ENCODE measurements around the gene SH3D19.

Gene SH3D19

DNA sequence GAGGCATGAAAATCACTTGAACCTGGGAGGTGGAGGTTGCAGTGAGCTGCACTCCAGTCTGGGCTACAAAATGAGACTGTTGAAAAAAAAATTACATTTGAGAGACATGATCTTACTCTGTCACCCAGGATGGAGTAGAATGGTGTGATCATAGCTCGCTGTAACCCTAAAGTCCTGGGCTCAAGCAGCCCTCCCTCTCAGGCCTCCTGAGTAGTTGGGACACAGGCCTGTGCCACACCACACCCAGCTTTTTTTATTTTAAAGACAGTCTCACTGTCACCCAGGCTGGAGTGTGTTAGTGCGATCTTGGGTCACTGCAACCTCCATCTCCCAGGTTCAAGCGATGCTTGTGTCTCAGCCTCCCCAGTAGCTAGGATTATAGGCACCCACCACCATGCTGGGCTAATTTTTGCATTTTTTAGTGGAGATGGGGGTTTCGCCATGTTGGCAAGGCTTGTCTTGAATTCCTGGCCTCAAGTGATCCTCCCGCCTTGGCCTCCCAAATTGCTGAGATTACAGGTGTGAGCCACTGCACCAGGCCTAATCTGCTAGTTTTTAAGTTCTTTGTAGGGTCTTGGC is 219.9 kb downstream of the SH3D19 start:
- TF ChIP-seq ZBTB7A (IDR thresholded peaks at IDR 0.05; ENCODE audit: low read depth) (no peak), CEBPB (IDR thresholded peaks at IDR 0.05) (no peak), RAD21 (IDR thresholded peaks at IDR 0.05; ENCODE audit: low read depth) (no peak), TEAD4 (IDR thresholded peaks at IDR 0.05) (no peak), CREB1 (IDR thresholded peaks at IDR 0.05; ENCODE audit: low read depth) (no peak), TAF1 (IDR thresholded peaks at IDR 0.05; ENCODE audit: low read depth) (no peak), NFIC (IDR thresholded peaks at IDR 0.05) (no peak), EGR1 (IDR thresholded peaks at IDR 0.05) (no peak), FOXM1 (IDR thresholded peaks at IDR 0.05; ENCODE audit: borderline replicate concordance, low read depth) (no peak), EP300 (IDR thresholded peaks at IDR 0.05; ENCODE audit: borderline replicate concordance) (no peak), TCF12 (IDR thresholded peaks at IDR 0.05; ENCODE audit: low read depth) (no peak), YY1 (IDR thresholded peaks at IDR 0.05; ENCODE audit: low read depth) (no peak)
- TF ChIP-seq, protein P1, sequence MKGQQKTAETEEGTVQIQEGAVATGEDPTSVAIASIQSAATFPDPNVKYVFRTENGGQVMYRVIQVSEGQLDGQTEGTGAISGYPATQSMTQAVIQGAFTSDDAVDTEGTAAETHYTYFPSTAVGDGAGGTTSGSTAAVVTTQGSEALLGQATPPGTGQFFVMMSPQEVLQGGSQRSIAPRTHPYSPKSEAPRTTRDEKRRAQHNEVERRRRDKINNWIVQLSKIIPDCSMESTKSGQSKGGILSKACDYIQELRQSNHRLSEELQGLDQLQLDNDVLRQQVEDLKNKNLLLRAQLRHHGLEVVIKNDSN (IDR thresholded peaks at IDR 0.05): no peak
- TF ChIP-seq, protein P2, sequence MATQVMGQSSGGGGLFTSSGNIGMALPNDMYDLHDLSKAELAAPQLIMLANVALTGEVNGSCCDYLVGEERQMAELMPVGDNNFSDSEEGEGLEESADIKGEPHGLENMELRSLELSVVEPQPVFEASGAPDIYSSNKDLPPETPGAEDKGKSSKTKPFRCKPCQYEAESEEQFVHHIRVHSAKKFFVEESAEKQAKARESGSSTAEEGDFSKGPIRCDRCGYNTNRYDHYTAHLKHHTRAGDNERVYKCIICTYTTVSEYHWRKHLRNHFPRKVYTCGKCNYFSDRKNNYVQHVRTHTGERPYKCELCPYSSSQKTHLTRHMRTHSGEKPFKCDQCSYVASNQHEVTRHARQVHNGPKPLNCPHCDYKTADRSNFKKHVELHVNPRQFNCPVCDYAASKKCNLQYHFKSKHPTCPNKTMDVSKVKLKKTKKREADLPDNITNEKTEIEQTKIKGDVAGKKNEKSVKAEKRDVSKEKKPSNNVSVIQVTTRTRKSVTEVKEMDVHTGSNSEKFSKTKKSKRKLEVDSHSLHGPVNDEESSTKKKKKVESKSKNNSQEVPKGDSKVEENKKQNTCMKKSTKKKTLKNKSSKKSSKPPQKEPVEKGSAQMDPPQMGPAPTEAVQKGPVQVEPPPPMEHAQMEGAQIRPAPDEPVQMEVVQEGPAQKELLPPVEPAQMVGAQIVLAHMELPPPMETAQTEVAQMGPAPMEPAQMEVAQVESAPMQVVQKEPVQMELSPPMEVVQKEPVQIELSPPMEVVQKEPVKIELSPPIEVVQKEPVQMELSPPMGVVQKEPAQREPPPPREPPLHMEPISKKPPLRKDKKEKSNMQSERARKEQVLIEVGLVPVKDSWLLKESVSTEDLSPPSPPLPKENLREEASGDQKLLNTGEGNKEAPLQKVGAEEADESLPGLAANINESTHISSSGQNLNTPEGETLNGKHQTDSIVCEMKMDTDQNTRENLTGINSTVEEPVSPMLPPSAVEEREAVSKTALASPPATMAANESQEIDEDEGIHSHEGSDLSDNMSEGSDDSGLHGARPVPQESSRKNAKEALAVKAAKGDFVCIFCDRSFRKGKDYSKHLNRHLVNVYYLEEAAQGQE (IDR thresholded peaks at IDR 0.05; ENCODE audit: low read depth): no peak
- TF ChIP-seq, protein P3, sequence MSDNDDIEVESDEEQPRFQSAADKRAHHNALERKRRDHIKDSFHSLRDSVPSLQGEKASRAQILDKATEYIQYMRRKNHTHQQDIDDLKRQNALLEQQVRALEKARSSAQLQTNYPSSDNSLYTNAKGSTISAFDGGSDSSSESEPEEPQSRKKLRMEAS (IDR thresholded peaks at IDR 0.05): no peak

DNA sequence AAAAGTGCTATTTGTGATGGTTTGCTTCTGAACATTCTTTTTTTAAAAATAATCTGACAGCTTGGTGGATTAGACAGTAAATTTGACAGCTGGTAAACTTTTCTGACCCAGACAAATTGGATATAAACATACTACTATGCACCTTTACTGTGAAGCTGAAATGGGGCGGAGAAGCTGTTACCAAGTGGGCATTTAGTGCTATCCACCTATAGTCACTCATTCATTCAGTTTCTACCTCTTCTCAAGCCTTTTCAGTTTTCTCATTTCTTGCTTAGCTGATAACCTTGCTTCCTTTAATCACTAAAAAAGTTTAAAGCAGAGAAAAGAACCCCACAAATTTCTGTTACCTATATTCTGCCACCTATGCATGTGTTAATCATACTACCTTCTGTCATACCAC is 220.8 kb downstream of the SH3D19 start:
- TF ChIP-seq TAF1 (IDR thresholded peaks at IDR 0.05; ENCODE audit: low read depth): no peak
- TF ChIP-seq EGR1 (IDR thresholded peaks at IDR 0.05): no peak
- TF ChIP-seq, protein P3 (IDR thresholded peaks at IDR 0.05): no peak
- TF ChIP-seq FOXM1 (IDR thresholded peaks at IDR 0.05; ENCODE audit: borderline replicate concordance, low read depth): no peak
- no peak for TF ChIP-seq YY1 (IDR thresholded peaks at IDR 0.05; ENCODE audit: low read depth)
- no peak for TF ChIP-seq NFIC (IDR thresholded peaks at IDR 0.05)
- no peak for TF ChIP-seq RAD21 (IDR thresholded peaks at IDR 0.05; ENCODE audit: low read depth)
- TF ChIP-seq, protein P1 (IDR thresholded peaks at IDR 0.05): no peak
- no peak for TF ChIP-seq EP300 (IDR thresholded peaks at IDR 0.05; ENCODE audit: borderline replicate concordance)
- no peak for TF ChIP-seq ZBTB7A (IDR thresholded peaks at IDR 0.05; ENCODE audit: low read depth)
- no peak for TF ChIP-seq CEBPB (IDR thresholded peaks at IDR 0.05)
- no peak for TF ChIP-seq TEAD4 (IDR thresholded peaks at IDR 0.05)
- no peak for TF ChIP-seq TCF12 (IDR thresholded peaks at IDR 0.05; ENCODE audit: low read depth)
- TF ChIP-seq, protein P2 (IDR thresholded peaks at IDR 0.05; ENCODE audit: low read depth): no peak
- no peak for TF ChIP-seq CREB1 (IDR thresholded peaks at IDR 0.05; ENCODE audit: low read depth)

DNA sequence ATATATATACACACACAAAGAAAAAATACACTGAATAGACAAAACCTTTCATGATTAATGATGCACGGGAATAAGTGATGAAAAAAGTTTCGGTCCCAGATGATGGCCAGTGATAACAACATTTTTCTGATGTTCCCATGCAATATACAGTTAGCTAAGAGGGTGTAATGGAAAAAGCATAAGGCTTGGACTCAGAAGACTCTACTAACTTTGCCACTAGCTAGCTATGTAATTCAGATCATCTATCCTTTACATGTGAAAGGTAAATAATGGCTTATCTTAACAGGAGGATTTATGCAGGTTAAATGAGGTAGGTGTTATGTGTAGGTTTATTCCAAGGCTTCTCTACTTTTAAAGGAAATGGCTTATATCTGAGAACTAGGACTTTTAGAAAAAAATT is 221.6 kb downstream of the SH3D19 start:
- TF ChIP-seq NFIC (IDR thresholded peaks at IDR 0.05): no peak
- TF ChIP-seq TEAD4 (IDR thresholded peaks at IDR 0.05): no peak
- TF ChIP-seq RAD21 (IDR thresholded peaks at IDR 0.05; ENCODE audit: low read depth): no peak
- TF ChIP-seq TCF12 (IDR thresholded peaks at IDR 0.05; ENCODE audit: low read depth): no peak
- TF ChIP-seq TAF1 (IDR thresholded peaks at IDR 0.05; ENCODE audit: low read depth): no peak
- no peak for TF ChIP-seq YY1 (IDR thresholded peaks at IDR 0.05; ENCODE audit: low read depth)
- no peak for TF ChIP-seq EP300 (IDR thresholded peaks at IDR 0.05; ENCODE audit: borderline replicate concordance)
- TF ChIP-seq EGR1 (IDR thresholded peaks at IDR 0.05): no peak
- no peak for TF ChIP-seq CEBPB (IDR thresholded peaks at IDR 0.05)

DNA sequence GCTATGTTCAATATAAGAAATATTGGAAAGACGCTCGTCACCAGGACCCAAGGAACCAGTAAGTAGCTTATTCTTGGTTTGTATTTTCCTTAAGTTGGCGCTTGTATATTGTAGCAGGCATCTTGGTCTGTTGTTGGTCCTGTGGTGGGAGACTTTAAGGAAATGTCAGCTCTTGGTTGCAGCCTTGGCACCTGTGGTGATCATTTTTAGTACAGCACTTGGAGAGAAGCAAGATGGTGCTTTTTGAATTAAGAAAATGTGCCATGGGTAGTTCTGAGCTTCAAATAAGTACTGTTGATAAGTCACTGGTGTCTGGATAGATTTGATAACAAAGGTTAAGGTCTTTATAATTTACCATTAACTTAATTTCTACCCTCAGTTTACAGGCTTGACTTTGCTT is 224.9 kb downstream of the SH3D19 start:
- no peak for TF ChIP-seq ZBTB7A (IDR thresholded peaks at IDR 0.05; ENCODE audit: low read depth)
- no peak for TF ChIP-seq EP300 (IDR thresholded peaks at IDR 0.05; ENCODE audit: borderline replicate concordance)
- no peak for TF ChIP-seq NFIC (IDR thresholded peaks at IDR 0.05)
- TF ChIP-seq, protein P2 (IDR thresholded peaks at IDR 0.05; ENCODE audit: low read depth): no peak
- TF ChIP-seq, protein P3 (IDR thresholded peaks at IDR 0.05): no peak
- TF ChIP-seq RAD21 (IDR thresholded peaks at IDR 0.05; ENCODE audit: low read depth): no peak
- TF ChIP-seq FOXM1 (IDR thresholded peaks at IDR 0.05; ENCODE audit: borderline replicate concordance, low read depth): no peak
- no peak for TF ChIP-seq TCF12 (IDR thresholded peaks at IDR 0.05; ENCODE audit: low read depth)
- TF ChIP-seq, protein P1 (IDR thresholded peaks at IDR 0.05): no peak
- no peak for TF ChIP-seq CEBPB (IDR thresholded peaks at IDR 0.05)
- no peak for TF ChIP-seq CREB1 (IDR thresholded peaks at IDR 0.05; ENCODE audit: low read depth)

Measured in Ishikawa (cell line).